DOHH2 (cell line): Measurements from ENCODE around the gene NOXO1.

Experiments
- H3F3A ChIP-seq: fragments of 200-600 bp; sonication (generic), shearing (Covaris generic); 2 replicates; pipeline ENCODE4 v1.6.0; 2016; ENCODE audit warnings: antibody characterized with exemption, mild to moderate bottlenecking; ENCODE audit not compliant: control insufficient read depth, insufficient read depth
- H3K27ac ChIP-seq: fragments of 200-600 bp; sonication (generic); 2 replicates; pipeline ENCODE4 v1.5.1; 2014; ENCODE audit warnings: low read depth, mild to moderate bottlenecking, low read length, moderate library complexity
- H3K27me3 ChIP-seq: fragments of 200-600 bp; sonication (generic); 2 replicates; pipeline ENCODE4 v1.6.1; 2014; ENCODE audit warnings: mild to moderate bottlenecking, low read length, mixed read lengths; ENCODE audit not compliant: control insufficient read depth
- H3K36me3 ChIP-seq: fragments of 200-600 bp; sonication (generic); 2 replicates; pipeline ENCODE4 v1.6.1; 2014; ENCODE audit warnings: mild to moderate bottlenecking, low read length, moderate library complexity, mixed read lengths; ENCODE audit not compliant: control insufficient read depth
- H3K4me1 ChIP-seq: fragments of 200-600 bp; sonication (generic); 2 replicates; pipeline ENCODE4 v1.6.1; 2014; ENCODE audit warnings: mild to moderate bottlenecking, low read length, mixed read lengths; ENCODE audit not compliant: control insufficient read depth
- H3K4me2 ChIP-seq: fragments of 200-600 bp; sonication (generic); 2 replicates; pipeline ENCODE4 v1.6.0; 2014; ENCODE audit warnings: mild to moderate bottlenecking, low read length, moderate library complexity
- H3K4me3 ChIP-seq: fragments of 200-600 bp; sonication (generic); 2 replicates; pipeline ENCODE4 v1.5.1; 2014; ENCODE audit warnings: mild to moderate bottlenecking, low read length, mixed read lengths
- H3K79me2 ChIP-seq: fragments of 200-600 bp; sonication (generic); 2 replicates; pipeline ENCODE4 v1.6.1; 2014; ENCODE audit warnings: mild to moderate bottlenecking, low read length, mixed read lengths; ENCODE audit not compliant: control insufficient read depth
- H3K9me2 ChIP-seq: fragments of 200-600 bp; sonication (generic); replicated peaks from 2 replicates; pipeline ENCODE4 v1.6.1; 2014; ENCODE audit warnings: mild to moderate bottlenecking, low read length, mixed read lengths; ENCODE audit not compliant: control insufficient read depth
- H3K9me3 ChIP-seq: fragments of 200-600 bp; sonication (generic); 2 replicates; pipeline ENCODE4 v1.6.1; 2014; ENCODE audit warnings: antibody characterized with exemption, low read length, mixed read lengths; ENCODE audit not compliant: control insufficient read depth, insufficient read depth
- H4K20me1 ChIP-seq: fragments of 200-600 bp; sonication (generic); 2 replicates; pipeline ENCODE4 v1.6.0; 2014; ENCODE audit warnings: low read depth, mild to moderate bottlenecking, antibody characterized with exemption, low read length, moderate library complexity; ENCODE audit not compliant: control insufficient read depth, insufficient read depth
- CTCF ChIP-seq: fragments of 200-600 bp; sonication (generic); IDR thresholded peaks from one replicate; pipeline ENCODE4 v1.5.1; 2014; ENCODE audit warnings: antibody characterized with exemption, mild to moderate bottlenecking, low read depth, low read length; ENCODE audit not compliant: poor library complexity, severe bottlenecking
- EZH2phosphoT487 ChIP-seq: fragments of 200-600 bp; sonication (generic); IDR thresholded peaks from 2 replicates; pipeline ENCODE4 v1.6.1; 2017; ENCODE audit warnings: borderline replicate concordance, mild to moderate bottlenecking, antibody characterized with exemption, low read length, moderate library complexity, mixed read lengths

NOXO1 gene

GRCh38 chr16:1976216-1976520 lies 5.1 kb downstream of the NOXO1 start:
- H3K4me1 ChIP-seq = peaks cover 18% of the 10 kb centered on the region
- H3K27ac ChIP-seq = no peak overlapping the region
- no peak overlapping the region for H3K4me3 ChIP-seq
- H3K36me3 ChIP-seq = peaks cover 60% of the 10 kb centered on the region
- H3K9me2 ChIP-seq = no peaks in the 10 kb centered on the region
- H3K9me3 ChIP-seq = no peaks in the 10 kb centered on the region
- H3K79me2 ChIP-seq = peaks cover 33% of the 10 kb centered on the region
- no peaks in the 10 kb centered on the region for H4K20me1 ChIP-seq
- H3K27me3 ChIP-seq = peaks cover 12% of the 10 kb centered on the region
- TF ChIP-seq EZH2phosphoT487 (no peak), CTCF (no peak)
- H3F3A ChIP-seq = peaks cover 2% of the 10 kb centered on the region; the same call in 1 of the 2 replicates
- no peak overlapping the region for H3K4me2 ChIP-seq

GRCh38 chr16:1975432-1976215 lies 5.6 kb downstream of the NOXO1 start:
- H3K27ac ChIP-seq = no peak overlapping the region

GRCh38 chr16:1974157-1975070 lies 6.9 kb downstream of the NOXO1 start:
- Histone ChIP-seq H3K4me2 (no peak overlapping the region), H3K79me2 (peaks cover 39% of the 10 kb centered on the region), H4K20me1 (no peaks in the 10 kb centered on the region), H3K4me3 (no peak overlapping the region), H3K27ac (no peak overlapping the region), H3F3A (peaks cover 5% of the 10 kb centered on the region), H3K4me1 (peaks cover 26% of the 10 kb centered on the region), H3K9me3 (no peaks in the 10 kb centered on the region), H3K36me3 (peaks cover 60% of the 10 kb centered on the region), H3K27me3 (0 out of 2 replicates have a peak, but pooled peaks cover 1% of the 10 kb centered on the region), H3K9me2 (no peaks in the 10 kb centered on the region)
- TF ChIP-seq EZH2phosphoT487 = no peak
- no peak for TF ChIP-seq CTCF

More at GRCh38 chr16:1975432-1976215, 5.6 kb downstream of the NOXO1 start:
- TF ChIP-seq CTCF (no peak), EZH2phosphoT487 (no peak)
- Histone ChIP-seq H3K4me2 (no peak overlapping the region), H3K79me2 (peaks cover 39% of the 10 kb centered on the region), H3F3A (no peaks in the 10 kb centered on the region), H3K36me3 (peaks cover 60% of the 10 kb centered on the region), H4K20me1 (no peaks in the 10 kb centered on the region), H3K27me3 (peaks cover 7% of the 10 kb centered on the region), H3K4me1 (peaks cover 22% of the 10 kb centered on the region), H3K9me2 (no peaks in the 10 kb centered on the region), H3K9me3 (no peaks in the 10 kb centered on the region), H3K4me3 (no peak overlapping the region)
